HEK293T (cell line): ENCODE data around the gene LPCAT1.
A peak's percentile ranks its signal among the peaks of the same experiment; 100 is the strongest.

Experiments
- CTCF ChIA-PET: fragments of 350-600 bp; formaldehyde crosslinking; extraction: SDS; loops from one replicate; lab custom pipeline; 2021; ENCODE audit warnings: antibody characterized with exemption, inconsistent platforms; lab: Yijun Ruan, JAX
- POLR2A ChIA-PET: fragments of 350-600 bp; formaldehyde crosslinking; extraction: SDS; loops from one replicate; lab custom pipeline; 2020; ENCODE audit warnings: antibody characterized with exemption, inconsistent platforms; lab: Yijun Ruan, JAX
- DNase-seq: peaks from one replicate; pipeline ENCODE4 v3.0.0; 2012; ENCODE audit warnings: mixed read lengths; ENCODE audit errors: extremely low spot score
- ARNT ChIP-seq: fragments of 450-650 bp; IDR thresholded peaks from 2 replicates; pipeline ENCODE4 v1.6.1; 2017; ENCODE audit warnings: mild to moderate bottlenecking
- BHLHE40 ChIP-seq: fragments of 450-650 bp; IDR thresholded peaks from 2 replicates; pipeline ENCODE4 v1.6.1; 2016; ENCODE audit warnings: mild to moderate bottlenecking, moderate library complexity, borderline replicate concordance
- CTBP1 ChIP-seq: fragments of 450-650 bp; IDR thresholded peaks from 2 replicates; pipeline ENCODE4 v1.6.1; 2016; ENCODE audit warnings: borderline replicate concordance
- ELF4 ChIP-seq: fragments of 450-650 bp; IDR thresholded peaks from 2 replicates; pipeline ENCODE4 v1.6.1; 2017; ENCODE audit warnings: antibody characterized with exemption
- FOXA1 ChIP-seq: fragments of 450-650 bp; IDR thresholded peaks from 2 replicates; pipeline ENCODE4 v1.6.1; 2016; ENCODE audit warnings: mild to moderate bottlenecking
- FOXK2 ChIP-seq: fragments of 450-650 bp; IDR thresholded peaks from 2 replicates; pipeline ENCODE4 v1.6.1; 2016; ENCODE audit warnings: mild to moderate bottlenecking
- FOXM1 ChIP-seq: fragments of 450-650 bp; IDR thresholded peaks from 2 replicates; pipeline ENCODE4 v1.6.1; 2017; ENCODE audit warnings: mild to moderate bottlenecking, borderline replicate concordance
- L3MBTL2 ChIP-seq: fragments of 450-650 bp; conservative IDR thresholded peaks from 2 replicates; pipeline ENCODE4 v1.6.1; 2016; ENCODE audit warnings: mild to moderate bottlenecking
- LEF1 ChIP-seq: fragments of 450-650 bp; IDR thresholded peaks from 2 replicates; pipeline ENCODE4 v1.6.1; 2017; ENCODE audit warnings: mild to moderate bottlenecking, borderline replicate concordance
- NFRKB ChIP-seq: fragments of 450-650 bp; IDR thresholded peaks from 2 replicates; pipeline ENCODE4 v1.6.1; 2016; ENCODE audit warnings: mild to moderate bottlenecking, moderate library complexity
- SP1 ChIP-seq: fragments of 450-650 bp; IDR thresholded peaks from 2 replicates; pipeline ENCODE4 v1.6.1; 2017
- SUZ12 ChIP-seq: fragments of 450-650 bp; IDR thresholded peaks from 2 replicates; pipeline ENCODE4 v1.6.1; 2016; ENCODE audit warnings: mild to moderate bottlenecking
- TARDBP ChIP-seq: fragments of 450-650 bp; IDR thresholded peaks from 2 replicates; pipeline ENCODE4 v1.6.1; 2016
- ZNF384 ChIP-seq: fragments of 450-650 bp; IDR thresholded peaks from 2 replicates; pipeline ENCODE4 v1.6.1; 2016
- TF ChIP-seq, protein P1 (sequence below): fragments of 450-650 bp; IDR thresholded peaks from 2 replicates; pipeline ENCODE4 v1.6.1; 2016

Gene LPCAT1

DNA sequence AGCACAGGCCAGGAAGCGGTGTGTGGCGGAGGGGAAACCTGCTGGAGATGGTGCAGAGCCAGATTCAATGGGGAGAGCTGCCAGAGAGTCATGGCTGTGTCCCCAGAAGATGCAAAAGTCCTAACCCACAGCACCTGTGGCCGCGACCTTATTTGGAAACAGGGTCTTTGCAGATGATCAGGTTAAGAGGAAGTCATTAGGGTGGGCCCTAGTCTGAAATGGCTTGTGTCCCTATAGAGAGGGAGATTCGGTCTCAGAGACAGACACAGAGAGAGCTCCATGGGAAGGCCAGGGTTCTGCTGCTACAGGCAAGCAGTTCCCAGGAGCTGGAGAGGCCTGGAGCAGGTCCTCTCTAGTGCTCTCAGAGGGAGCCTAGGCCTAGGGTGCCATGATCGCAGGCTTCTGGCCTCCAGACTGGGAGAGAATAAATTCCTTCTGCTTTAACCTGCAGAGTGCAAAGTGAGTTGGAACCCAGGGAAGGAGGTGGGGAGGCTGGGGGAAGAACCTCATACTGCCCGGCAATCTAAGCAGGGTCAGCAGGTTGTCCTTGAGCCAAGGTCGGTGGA is 1.9 kb upstream of the LPCAT1 start:
- CTCF ChIA-PET = no interaction called here
- TF ChIP-seq CTBP1 = no peak
- TF ChIP-seq FOXA1 = no peak
- no peak for TF ChIP-seq FOXK2
- no peak for TF ChIP-seq TARDBP
- no peak for TF ChIP-seq L3MBTL2
- TF ChIP-seq FOXM1 = no peak
- no peak for TF ChIP-seq ARNT
- TF ChIP-seq SUZ12 = no peak
- TF ChIP-seq BHLHE40 = no peak
- no peak for TF ChIP-seq LEF1
- TF ChIP-seq, protein P1, sequence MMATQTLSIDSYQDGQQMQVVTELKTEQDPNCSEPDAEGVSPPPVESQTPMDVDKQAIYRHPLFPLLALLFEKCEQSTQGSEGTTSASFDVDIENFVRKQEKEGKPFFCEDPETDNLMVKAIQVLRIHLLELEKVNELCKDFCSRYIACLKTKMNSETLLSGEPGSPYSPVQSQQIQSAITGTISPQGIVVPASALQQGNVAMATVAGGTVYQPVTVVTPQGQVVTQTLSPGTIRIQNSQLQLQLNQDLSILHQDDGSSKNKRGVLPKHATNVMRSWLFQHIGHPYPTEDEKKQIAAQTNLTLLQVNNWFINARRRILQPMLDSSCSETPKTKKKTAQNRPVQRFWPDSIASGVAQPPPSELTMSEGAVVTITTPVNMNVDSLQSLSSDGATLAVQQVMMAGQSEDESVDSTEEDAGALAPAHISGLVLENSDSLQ = no peak
- no peak for TF ChIP-seq ELF4
- no peak for TF ChIP-seq SP1
- POLR2A ChIA-PET = no interaction called here
- no peak for DNase-seq

DNA sequence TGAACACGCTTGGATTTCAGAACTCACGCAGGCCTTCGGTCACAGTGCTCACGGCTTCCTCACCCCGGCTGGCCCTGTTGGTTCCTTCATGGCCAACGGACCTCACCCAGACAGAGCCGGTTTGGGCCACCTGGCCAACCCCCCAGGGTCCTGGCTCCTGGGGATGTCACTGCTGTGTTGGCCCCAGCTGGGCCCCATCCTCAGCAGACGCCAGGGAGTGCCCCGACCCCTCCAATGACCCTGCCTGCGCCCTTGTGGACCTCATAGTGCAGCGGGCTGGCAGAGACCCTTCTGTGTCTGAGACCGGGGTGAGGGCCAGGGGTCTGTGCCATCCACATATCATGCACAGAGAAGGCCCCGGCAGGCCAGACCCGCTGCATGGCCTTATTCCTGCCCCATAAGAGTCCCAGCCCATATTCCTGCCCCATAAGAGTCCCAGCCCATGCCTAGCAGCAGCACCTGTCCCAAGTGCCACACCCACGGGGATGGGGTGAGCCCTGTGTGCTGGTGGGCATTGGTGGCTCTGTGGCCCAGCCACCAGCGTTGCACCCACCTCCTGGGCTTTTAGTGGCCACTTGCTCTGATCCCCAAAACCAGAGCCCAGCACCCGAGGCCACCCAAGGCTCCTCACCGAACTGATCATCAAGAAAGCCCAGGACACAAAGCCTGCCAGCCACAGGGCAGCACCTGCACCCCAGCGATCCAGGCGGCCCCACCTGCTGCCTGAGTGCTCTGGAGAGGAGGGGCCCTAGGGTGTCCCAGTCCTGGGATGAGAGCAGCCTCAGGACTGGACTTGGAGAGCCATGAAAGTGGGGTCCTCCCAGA is 1.3 kb upstream of the LPCAT1 start:
- POLR2A ChIA-PET = no interaction called here
- CTCF ChIA-PET = no interaction called here

DNA sequence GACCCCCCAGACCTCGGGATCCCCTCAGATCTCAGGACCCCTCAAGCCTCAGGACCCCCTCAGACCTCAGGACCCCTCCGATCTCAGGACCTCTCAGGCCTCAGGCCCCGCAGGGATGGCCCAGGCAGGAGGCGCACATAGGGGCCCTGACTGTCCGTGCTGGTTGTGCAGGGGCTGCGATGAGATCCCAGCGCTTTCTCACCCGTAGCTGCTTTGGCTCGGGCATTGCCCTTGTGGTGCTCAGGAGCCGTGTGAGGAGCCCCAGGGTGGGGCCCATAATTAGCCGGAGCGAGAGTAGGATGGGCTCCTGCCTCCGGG is 680 bp upstream of the LPCAT1 start:
- POLR2A ChIA-PET = interaction anchor here (1.4 kb wide), 2 partner anchors 9 to 17 kb away, joined by 4 to 5 read pairs; no protein-coding TSS in a partner anchor
- no peak for DNase-seq
- CTCF ChIA-PET = interaction anchor here (0.7 kb wide), 1 partner anchor 44 kb away, joined by 3 read pairs; no protein-coding TSS in a partner anchor
- TF ChIP-seq FOXA1 = no peak
- TF ChIP-seq ELF4 = no peak
- TF ChIP-seq BHLHE40 = no peak
- TF ChIP-seq CTBP1 = no peak
- TF ChIP-seq ZNF384 = no peak
- no peak for TF ChIP-seq SUZ12
- TF ChIP-seq L3MBTL2 = no peak; the same call in 1 of the 2 replicates
- no peak for TF ChIP-seq TARDBP
- TF ChIP-seq NFRKB = no peak
- no peak for TF ChIP-seq SP1
- TF ChIP-seq FOXM1 = no peak
- TF ChIP-seq ARNT = no peak

More for the DNA sequence above, 1.3 kb upstream of the LPCAT1 start:
- DNase-seq = no peak
- no peak for TF ChIP-seq ELF4
- TF ChIP-seq, protein P1 = no peak
- TF ChIP-seq ZNF384 = no peak
- TF ChIP-seq SUZ12 = no peak
- TF ChIP-seq FOXK2 = no peak
- TF ChIP-seq CTBP1 = no peak

DNA sequence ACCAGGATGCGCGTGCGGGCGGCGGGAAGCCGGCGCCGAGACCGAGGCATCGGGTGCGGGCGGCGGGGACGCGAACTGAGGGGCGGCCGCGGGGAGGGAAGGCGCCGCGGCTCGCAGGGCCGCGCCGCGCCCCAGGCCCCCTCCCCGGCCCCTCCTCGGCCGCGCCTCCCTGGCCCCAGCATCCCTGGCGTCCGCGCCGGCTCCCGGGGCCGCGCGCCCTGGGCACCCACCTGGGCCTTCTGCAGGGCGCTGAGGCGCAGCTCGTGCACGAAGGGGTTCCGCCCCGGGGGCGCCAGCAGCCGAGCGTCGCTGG is 324 bp downstream of the LPCAT1 start:
- no peak for DNase-seq
- CTCF ChIA-PET = interaction anchor here (0.6 kb wide), 1 partner anchor 59 kb away, joined by 3 read pairs; no protein-coding TSS in a partner anchor
- POLR2A ChIA-PET = interaction anchor here (0.6 to 1.4 kb wide), 6 partner anchors 8 to 414 kb away, joined by 3 to 5 read pairs (median 3); partner anchors contain the start of gene NDUFS6
- 0 out of 2 replicates have a peak, but pooled peaks have one; percentile 23 for TF ChIP-seq ARNT
- TF ChIP-seq LEF1 = no peak

DNA sequence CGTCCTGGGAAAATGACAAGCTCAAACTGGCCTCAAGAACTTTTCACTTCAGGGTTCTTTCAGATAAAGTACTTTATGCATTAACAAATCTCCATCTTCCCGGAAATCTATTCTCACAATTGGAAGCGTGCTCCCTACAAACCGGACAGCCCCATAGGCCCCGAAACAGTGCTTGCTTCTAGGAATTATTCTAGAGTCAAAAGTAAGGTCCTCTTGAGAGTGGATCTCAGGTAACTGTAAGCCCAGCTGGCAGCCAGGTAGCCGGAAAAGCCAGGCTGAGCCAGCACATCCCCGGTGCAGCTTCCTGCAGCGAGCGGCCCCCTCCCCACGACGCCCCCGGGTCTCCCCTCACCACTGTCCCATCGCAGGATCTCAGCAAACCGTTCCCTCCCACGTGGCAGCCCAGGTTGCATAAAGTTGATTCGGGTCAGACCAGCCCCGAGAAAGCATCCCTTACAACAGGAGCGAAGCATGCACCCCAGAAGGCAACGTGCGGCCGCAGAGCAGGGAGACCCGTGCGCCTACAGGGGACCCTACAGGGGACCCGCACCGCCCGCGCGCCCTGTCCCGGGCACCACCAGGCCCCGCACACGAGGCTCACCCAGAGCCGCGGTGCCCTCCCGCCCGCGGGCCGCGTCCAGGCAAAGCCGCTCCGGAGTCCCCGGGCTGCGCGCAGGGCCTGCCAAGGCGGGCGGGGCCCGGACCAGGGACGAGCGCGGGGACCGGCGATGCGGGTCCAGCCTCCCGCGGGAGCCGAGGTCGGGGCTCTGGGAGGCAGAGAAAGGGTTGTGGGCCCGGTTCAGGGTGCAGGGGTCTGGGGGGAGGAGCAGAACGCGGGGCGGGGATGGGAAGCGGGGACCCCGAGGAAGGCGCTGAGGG is 920 bp downstream of the LPCAT1 start:
- TF ChIP-seq, protein P1 = no peak
- TF ChIP-seq FOXK2 (no peak), L3MBTL2 (peak; percentile 30; the same call in 1 of the 2 replicates)
- POLR2A ChIA-PET = interaction anchor here (0.6 to 1.4 kb wide), 6 partner anchors 8 to 414 kb away, joined by 3 to 5 read pairs (median 3); partner anchors contain the start of gene NDUFS6
- CTCF ChIA-PET = interaction anchor here (0.6 to 1.1 kb wide), 4 partner anchors 19 to 318 kb away, joined by 3 read pairs; no protein-coding TSS in a partner anchor
- peak; percentile 42 for DNase-seq
